PC-9 (cell line): ENCODE results near the gene SBF2. TPM values are rescaled to one million over a fixed set of nuclear protein-coding genes. Genes with fewer than 3 reads are reported as not detected.

Experiments used
- BruUV-seq: library from RNA; stranded (reverse); fragments of 400-500 nt; replicated peaks from 2 replicates; lab custom pipeline; 2021; lab: Mats Ljungman, UMichigan
- CTCF ChIA-PET: fragments of 300-600 bp; sonication (Branson Sonifier 250); formaldehyde crosslinking; loops from one replicate; lab custom pipeline; 2022; ENCODE audit warnings: antibody characterized with exemption; lab: Charles Lee
- POLR2A ChIA-PET: fragments of 300-600 bp; sonication (Branson Sonifier 250); formaldehyde crosslinking; loops from one replicate; lab custom pipeline; 2022; ENCODE audit warnings: antibody characterized with exemption; ENCODE audit not compliant: unreplicated experiment; lab: Charles Lee
- DNase-seq, 2 experiments: peaks; one replicate each; pipeline versions ENCODE4 v3.0.0 to v3.0.0-alpha.2; 2015 to 2022; ENCODE audit warnings: mixed read lengths in 1 of 2
- H2AFZ ChIP-seq: fragments of 200-600 bp; sonication (generic); 2 replicates; pipeline ENCODE4 v1.8.1; 2017; ENCODE audit warnings: antibody characterized with exemption
- H3F3A ChIP-seq: fragments of 200-600 bp; sonication (generic); 2 replicates; pipeline ENCODE4 v1.8.1; 2017; ENCODE audit warnings: antibody characterized with exemption, mild to moderate bottlenecking, low read depth; ENCODE audit not compliant: insufficient read depth
- H3K27ac ChIP-seq: fragments of 200-600 bp; sonication (generic); 2 replicates; pipeline ENCODE4 v1.6.1; 2016; ENCODE audit warnings: mixed run types
- H3K27me3 ChIP-seq: fragments of 200-600 bp; sonication (generic); 2 replicates; pipeline ENCODE4 v1.6.1; 2016; ENCODE audit warnings: low read depth, mixed run types; ENCODE audit not compliant: insufficient read depth
- H3K36me3 ChIP-seq: fragments of 200-600 bp; sonication (generic); 2 replicates; pipeline ENCODE4 v1.6.1; 2016; ENCODE audit warnings: low read depth, mixed run types
- H3K4me1 ChIP-seq: fragments of 200-600 bp; sonication (generic); replicated peaks from 2 replicates; pipeline ENCODE4 v1.6.1; 2016; ENCODE audit warnings: mixed run types; ENCODE audit not compliant: insufficient read depth
- H3K4me2 ChIP-seq: fragments of 200-600 bp; sonication (generic); 2 replicates; pipeline ENCODE4 v1.6.1; 2017; ENCODE audit warnings: mixed run types
- H3K4me3 ChIP-seq: fragments of 200-600 bp; sonication (generic); 2 replicates; pipeline ENCODE4 v1.6.1; 2016; ENCODE audit warnings: mixed run types
- H3K79me2 ChIP-seq: fragments of 200-600 bp; sonication (generic); 2 replicates; pipeline ENCODE4 v1.6.1; 2017; ENCODE audit warnings: low read depth, mixed run types
- H3K9me2 ChIP-seq: fragments of 200-600 bp; sonication (generic); 2 replicates; pipeline ENCODE4 v1.8.1; 2017; ENCODE audit warnings: mild to moderate bottlenecking; ENCODE audit not compliant: insufficient read depth
- H3K9me3 ChIP-seq: fragments of 200-600 bp; sonication (generic); 2 replicates; pipeline ENCODE4 v1.8.1; 2016; ENCODE audit warnings: low read depth; ENCODE audit not compliant: insufficient read depth
- H4K20me1 ChIP-seq: fragments of 200-600 bp; sonication (generic); 2 replicates; pipeline ENCODE4 v1.8.1; 2017; ENCODE audit not compliant: insufficient read depth
- EZH2 ChIP-seq: fragments of 200-600 bp; sonication (generic); IDR thresholded peaks from 2 replicates; pipeline ENCODE4 v1.8.0; 2017; ENCODE audit warnings: antibody characterized with exemption, low read depth
- intact Hi-C: fragments of 100-400 bp; cut with micrococcal nuclease; formaldehyde crosslinking; loops from one replicate; pipeline ENCODE4 v1.10.0; 2022; ENCODE audit not compliant: unreplicated experiment
- total RNA-seq: library from RNA; stranded (reverse); gene quantifications from 2 replicates; pipeline ENCODE4 v1.2.3, GENCODE V29; 2021
- TF ChIP-seq, protein P1 (sequence below): fragments of 200-600 bp; sonication (generic); conservative IDR thresholded peaks from 2 replicates; pipeline ENCODE4 v1.6.1; 2017; ENCODE audit warnings: mixed run types, antibody characterized with exemption, mild to moderate bottlenecking, moderate library complexity

The SBF2 gene
- total RNA-seq, 1 experiment from 2014 or later, result 18.6 TPM

DNA sequence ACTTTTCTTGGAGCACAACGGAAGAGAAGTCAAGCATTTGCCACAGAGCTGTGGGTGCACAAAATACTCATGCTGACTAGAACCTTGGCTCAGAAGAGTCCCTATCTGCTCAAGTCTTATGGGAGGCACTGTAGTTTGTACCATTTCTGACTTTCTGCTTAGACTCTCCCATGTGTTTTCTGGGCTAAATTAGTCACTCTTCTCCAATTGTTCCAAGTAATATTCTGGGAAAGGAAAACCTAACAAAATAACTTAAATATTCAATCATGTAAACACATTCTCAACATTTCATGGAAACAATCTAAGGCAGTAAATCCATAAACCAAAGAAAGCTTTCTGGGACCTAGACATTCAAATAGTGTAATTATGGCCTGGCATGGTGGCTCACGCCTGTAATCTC is 409.4 kb downstream of the SBF2 start:
- Histone ChIP-seq H3K9me2 (no peaks in the 10 kb centered on the region), H3K4me1 (no peaks in the 10 kb centered on the region), H3K4me2 (no peak overlapping the region), H3K4me3 (no peak overlapping the region), H3K79me2 (no peaks in the 10 kb centered on the region), H3F3A (no peaks in the 10 kb centered on the region), H4K20me1 (no peaks in the 10 kb centered on the region), H3K36me3 (no peaks in the 10 kb centered on the region), H2AFZ (no peak overlapping the region), H3K27me3 (no peaks in the 10 kb centered on the region), H3K9me3 (no peaks in the 10 kb centered on the region), H3K27ac (no peak overlapping the region)
- ChIA-PET POLR2A (no interaction called here), CTCF (no interaction called here)
- DNase-seq, result no peak
- no TSS peak for BruUV-seq
- intact Hi-C loops, result no loop called here
- TF ChIP-seq EZH2, result no peak
- TF ChIP-seq, protein P1, sequence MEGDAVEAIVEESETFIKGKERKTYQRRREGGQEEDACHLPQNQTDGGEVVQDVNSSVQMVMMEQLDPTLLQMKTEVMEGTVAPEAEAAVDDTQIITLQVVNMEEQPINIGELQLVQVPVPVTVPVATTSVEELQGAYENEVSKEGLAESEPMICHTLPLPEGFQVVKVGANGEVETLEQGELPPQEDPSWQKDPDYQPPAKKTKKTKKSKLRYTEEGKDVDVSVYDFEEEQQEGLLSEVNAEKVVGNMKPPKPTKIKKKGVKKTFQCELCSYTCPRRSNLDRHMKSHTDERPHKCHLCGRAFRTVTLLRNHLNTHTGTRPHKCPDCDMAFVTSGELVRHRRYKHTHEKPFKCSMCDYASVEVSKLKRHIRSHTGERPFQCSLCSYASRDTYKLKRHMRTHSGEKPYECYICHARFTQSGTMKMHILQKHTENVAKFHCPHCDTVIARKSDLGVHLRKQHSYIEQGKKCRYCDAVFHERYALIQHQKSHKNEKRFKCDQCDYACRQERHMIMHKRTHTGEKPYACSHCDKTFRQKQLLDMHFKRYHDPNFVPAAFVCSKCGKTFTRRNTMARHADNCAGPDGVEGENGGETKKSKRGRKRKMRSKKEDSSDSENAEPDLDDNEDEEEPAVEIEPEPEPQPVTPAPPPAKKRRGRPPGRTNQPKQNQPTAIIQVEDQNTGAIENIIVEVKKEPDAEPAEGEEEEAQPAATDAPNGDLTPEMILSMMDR, result no peak

DNA sequence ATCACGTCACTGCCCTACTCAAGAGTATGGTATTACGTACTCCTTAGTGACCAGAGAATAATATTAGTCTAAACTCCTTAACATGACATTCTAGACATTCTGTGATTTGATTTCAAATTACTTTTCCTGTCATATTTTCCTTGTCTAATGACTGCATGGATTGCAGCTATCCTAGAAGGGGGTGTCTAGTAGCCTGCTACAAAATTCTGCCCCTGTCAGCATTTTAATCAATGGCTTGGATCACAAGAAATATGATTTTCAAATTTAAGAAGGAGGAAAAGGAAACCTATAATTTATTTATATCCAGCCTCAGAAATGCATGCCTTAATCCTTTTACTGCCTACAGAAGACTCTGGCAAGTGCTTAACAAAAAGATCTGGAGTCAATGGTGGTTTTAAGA is 413.4 kb downstream of the SBF2 start:
- no peaks in the 10 kb centered on the region for H3K4me1 ChIP-seq
- intact Hi-C loops, result no loop called here
- no TSS peak for BruUV-seq
- H3K36me3 ChIP-seq, result no peaks in the 10 kb centered on the region
- no peak overlapping the region for H2AFZ ChIP-seq
- ChIA-PET POLR2A (no interaction called here), CTCF (no interaction called here)
- no peaks in the 10 kb centered on the region for H3K79me2 ChIP-seq
- no peak for TF ChIP-seq EZH2
- TF ChIP-seq, protein P1, result no peak
- no peak overlapping the region for H3K4me3 ChIP-seq
- H3F3A ChIP-seq, result no peaks in the 10 kb centered on the region
- H4K20me1 ChIP-seq, result no peaks in the 10 kb centered on the region
- no peak overlapping the region for H3K4me2 ChIP-seq
- H3K27ac ChIP-seq, result no peak overlapping the region
- no peaks in the 10 kb centered on the region for H3K9me2 ChIP-seq
- DNase-seq, result no peak
- no peaks in the 10 kb centered on the region for H3K9me3 ChIP-seq
- no peaks in the 10 kb centered on the region for H3K27me3 ChIP-seq

DNA sequence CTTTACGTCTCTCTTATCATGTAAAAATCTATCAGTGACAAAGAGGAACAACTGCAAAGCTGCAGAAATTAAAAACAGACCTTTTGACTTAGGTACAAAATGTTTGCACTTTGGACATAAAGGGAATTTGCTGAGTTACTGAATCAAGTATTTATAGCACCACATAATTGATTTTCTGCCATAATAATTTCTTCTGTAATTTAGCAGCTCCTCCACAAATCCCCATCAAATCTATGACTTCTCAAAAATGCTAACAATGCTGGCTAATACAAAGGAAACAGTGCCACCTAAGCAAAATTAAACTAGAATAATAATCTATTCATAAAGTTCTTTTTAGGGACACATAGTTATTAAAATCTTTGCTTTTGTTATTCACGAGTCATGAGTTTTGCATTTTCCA is 415.1 kb downstream of the SBF2 start:
- POLR2A ChIA-PET, result interaction anchor here (0.6 kb wide), 1 partner anchor 33 kb away, joined by 5 read pairs; no protein-coding TSS in a partner anchor
- intact Hi-C loops, result no loop called here
- Histone ChIP-seq H3K4me3 (no peak overlapping the region), H3K9me2 (no peaks in the 10 kb centered on the region), H2AFZ (no peak overlapping the region), H3F3A (no peaks in the 10 kb centered on the region), H3K79me2 (no peaks in the 10 kb centered on the region), H3K9me3 (no peaks in the 10 kb centered on the region), H3K36me3 (no peaks in the 10 kb centered on the region), H3K4me2 (no peak overlapping the region), H3K27ac (no peak overlapping the region), H4K20me1 (no peaks in the 10 kb centered on the region), H3K27me3 (no peaks in the 10 kb centered on the region), H3K4me1 (no peaks in the 10 kb centered on the region)
- TF ChIP-seq, protein P1, result no peak
- TF ChIP-seq EZH2, result no peak
- CTCF ChIA-PET, result no interaction called here
- no peak for DNase-seq
- no TSS peak for BruUV-seq
